Fibroblast of lung (primary cell): ENCODE measurements around the gene GMPS. TPM values are rescaled to one million over a fixed set of nuclear protein-coding genes. Genes with fewer than 3 reads are reported as not detected.
A peak's percentile ranks its signal among the peaks of the same experiment; 100 is the strongest.

Source experiments
- DNase-seq, 2 donors: peaks; one replicate each; pipeline versions ENCODE4 v3.0.0 to v3.0.0-alpha.2; 2010; ENCODE audit warnings: low read depth in 2 of 2
- H2AFZ ChIP-seq: 2 replicates; pipeline ENCODE4 v1.5.1; 2012; ENCODE audit warnings: low read length, control low read depth, inconsistent platforms
- H3K27ac ChIP-seq: 2 replicates; pipeline ENCODE4 v1.5.1; 2011; ENCODE audit warnings: low read length, control low read depth; ENCODE audit not compliant: insufficient read depth
- H3K27me3 ChIP-seq: 2 replicates; pipeline ENCODE4 v1.5.1; 2011; ENCODE audit warnings: mild to moderate bottlenecking, low read length; ENCODE audit not compliant: control insufficient read depth, insufficient read depth
- H3K36me3 ChIP-seq: 2 replicates; pipeline ENCODE4 v1.5.1; 2011; ENCODE audit warnings: low read length; ENCODE audit not compliant: control insufficient read depth, insufficient read depth
- H3K4me1 ChIP-seq: 2 replicates; pipeline ENCODE4 v1.5.1; 2011; ENCODE audit warnings: low read length; ENCODE audit not compliant: control insufficient read depth, insufficient read depth; ENCODE audit errors: extremely low read depth
- H3K4me2 ChIP-seq: 2 replicates; pipeline ENCODE4 v1.5.1; 2011; ENCODE audit warnings: low read length, control low read depth; ENCODE audit not compliant: insufficient read depth; ENCODE audit errors: extremely low read depth
- H3K4me3 ChIP-seq, 4 experiments: fragments of 200-600 bp in 1 of 4; sonication (generic) in 1 of 4; replicated peaks in 1 of 4; 2 replicates each; pipeline ENCODE4 v1.5.1; 2011 to 2016; ENCODE audit warnings: low read length in 4 of 4, low read depth in 3 of 4, mild to moderate bottlenecking in 3 of 4, control low read depth in 2 of 4, inconsistent platforms in 1 of 4, mixed read lengths in 1 of 4; ENCODE audit not compliant: insufficient read depth in 1 of 4; ENCODE audit errors: control extremely low read depth in 1 of 4
- H3K79me2 ChIP-seq: 2 replicates; pipeline ENCODE4 v1.5.1; 2012; ENCODE audit warnings: mild to moderate bottlenecking, low read length, inconsistent platforms; ENCODE audit not compliant: control insufficient read depth, insufficient read depth
- H3K9ac ChIP-seq: 2 replicates; pipeline ENCODE4 v1.5.1; 2011; ENCODE audit warnings: mild to moderate bottlenecking, low read length, control low read depth; ENCODE audit not compliant: insufficient read depth
- H3K9me3 ChIP-seq: 2 replicates; pipeline ENCODE4 v1.5.1; 2012; ENCODE audit warnings: low read depth, low read length; ENCODE audit not compliant: control insufficient read depth, insufficient read depth
- H4K20me1 ChIP-seq: 2 replicates; pipeline ENCODE4 v1.5.1; 2011; ENCODE audit warnings: low read length; ENCODE audit not compliant: control insufficient read depth, insufficient read depth; ENCODE audit errors: extremely low read depth
- CTCF ChIP-seq, 2 donors: IDR thresholded peaks in 1 of 2; conservative IDR thresholded peaks in 1 of 2; 1 replicate in 1 of 2; 2 replicates in 1 of 2; pipeline ENCODE4 v1.5.1; 2011 to 2012; ENCODE audit warnings: low read length in 2 of 2, control low read depth in 1 of 2, inconsistent platforms in 1 of 2, low read depth in 1 of 2, mild to moderate bottlenecking in 1 of 2
- EZH2 ChIP-seq: IDR thresholded peaks from 2 replicates; pipeline ENCODE4 v1.5.1; 2012; ENCODE audit warnings: low read length, control low read depth, mild to moderate bottlenecking; ENCODE audit errors: missing control alignments
- polyA plus RNA-seq, 2 donors: library from polyadenylated mRNA; depleted of rRNA in 1 of 2; stranded (reverse) in 1 of 2; unstranded in 1 of 2; fragments of >200 nt; gene quantifications; 2 replicates each; pipeline ENCODE4 v1.2.1, GENCODE V29; 2011 to 2012; ENCODE audit warnings: missing spikeins in 1 of 2
- total RNA-seq: library from RNA; depleted of rRNA; stranded (reverse); fragments of >200 nt; gene quantifications from 2 replicates; pipeline ENCODE4 v1.2.1, GENCODE V29; 2014

GMPS gene
- total and polyA plus RNA-seq, 2 donors (not counting 1 experiment from before 2014, with no cell fraction given), result 20.6 to 93.3 TPM

GRCh38 chr3:155978324-155978723 lies 107.9 kb downstream of the GMPS start:
- no peak overlapping the region for H3K9ac ChIP-seq
- H3K36me3 ChIP-seq, result no peaks in the 10 kb centered on the region
- no peak overlapping the region for H3K4me3 ChIP-seq
- no peaks in the 10 kb centered on the region for H3K27me3 ChIP-seq
- H3K4me1 ChIP-seq, result no peaks in the 10 kb centered on the region
- DNase-seq, result no peak
- TF ChIP-seq CTCF (conservative IDR thresholded peaks at IDR 0.05 in 1 of 2, IDR thresholded peaks at IDR 0.05 in 1 of 2; ENCODE audit: low read depth in 1 of 2, low read length in 2 of 2) (peak; percentile 17 to 42), EZH2 (no peak)
- no peaks in the 10 kb centered on the region for H3K9me3 ChIP-seq
- H3K4me2 ChIP-seq, result no peak overlapping the region
- no peak overlapping the region for H2AFZ ChIP-seq
- no peaks in the 10 kb centered on the region for H4K20me1 ChIP-seq
- H3K27ac ChIP-seq, result no peak overlapping the region
- H3K79me2 ChIP-seq, result no peaks in the 10 kb centered on the region

- no peaks in the 10 kb centered on the region for H3K4me1 ChIP-seq
- no peaks in the 10 kb centered on the region for H3K36me3 ChIP-seq
- H2AFZ ChIP-seq, result no peak overlapping the region
- no peak overlapping the region for H3K27ac ChIP-seq
- H3K9me3 ChIP-seq, result no peaks in the 10 kb centered on the region
- H3K79me2 ChIP-seq, result no peaks in the 10 kb centered on the region
- H3K4me2 ChIP-seq, result no peak overlapping the region
- TF ChIP-seq CTCF (conservative IDR thresholded peaks at IDR 0.05 in 1 of 2, IDR thresholded peaks at IDR 0.05 in 1 of 2; ENCODE audit: low read depth in 1 of 2, low read length in 2 of 2) (no peak), EZH2 (no peak)
- H4K20me1 ChIP-seq, result no peaks in the 10 kb centered on the region
- no peak overlapping the region for H3K4me3 ChIP-seq
- no peak overlapping the region for H3K9ac ChIP-seq
- H3K27me3 ChIP-seq, result no peaks in the 10 kb centered on the region
- peak in 1 of 2 donors; percentile 73 for DNase-seq
Measured at GRCh38 chr3:155979746-155980145, 109.3 kb downstream of the GMPS start.

- H3K9me3 ChIP-seq, result no peaks in the 10 kb centered on the region
- no peak overlapping the region for H3K9ac ChIP-seq
- H4K20me1 ChIP-seq, result no peaks in the 10 kb centered on the region
- TF ChIP-seq EZH2 (no peak), CTCF (conservative IDR thresholded peaks at IDR 0.05 in 1 of 2, IDR thresholded peaks at IDR 0.05 in 1 of 2; ENCODE audit: low read depth in 1 of 2, low read length in 2 of 2) (no peak)
- no peaks in the 10 kb centered on the region for H3K79me2 ChIP-seq
- H3K4me3 ChIP-seq, result no peak overlapping the region
- H3K36me3 ChIP-seq, result no peaks in the 10 kb centered on the region
- H3K4me2 ChIP-seq, result no peak overlapping the region
- no peaks in the 10 kb centered on the region for H3K4me1 ChIP-seq
- peak in 1 of 2 donors; percentile 72 for DNase-seq
- no peaks in the 10 kb centered on the region for H3K27me3 ChIP-seq
- no peak overlapping the region for H2AFZ ChIP-seq
- no peak overlapping the region for H3K27ac ChIP-seq
Measured at GRCh38 chr3:155981669-155982068, 111.2 kb downstream of the GMPS start.
